Trophoblast cell (in vitro differentiated cells and primary cell): ENCODE results near the gene ZNF609.
A peak's percentile ranks its signal among the peaks of the same experiment; 100 is the strongest.

Experiments used
- DNase-seq, 2 donors: peaks; one replicate each; pipeline ENCODE4 v3.0.0-alpha.2; 2016
- H2AFZ ChIP-seq: 2 replicates; pipeline ENCODE4 v1.6.1; 2013; ENCODE audit warnings: low read length, moderate library complexity, mild to moderate bottlenecking; ENCODE audit not compliant: insufficient read depth, poor library complexity
- H2AK5ac ChIP-seq: 2 replicates; pipeline ENCODE4 v1.6.1; 2013; ENCODE audit warnings: mild to moderate bottlenecking, low read length
- H2BK120ac ChIP-seq: 2 replicates; pipeline ENCODE4 v1.6.1; 2013; ENCODE audit warnings: low read length, mild to moderate bottlenecking, moderate library complexity; ENCODE audit not compliant: insufficient read depth, poor library complexity
- H2BK12ac ChIP-seq: 2 replicates; pipeline ENCODE4 v1.6.1; 2013; ENCODE audit warnings: mild to moderate bottlenecking, low read length, moderate library complexity
- H2BK5ac ChIP-seq: 2 replicates; pipeline ENCODE4 v1.6.1; 2013; ENCODE audit warnings: low read length, low read depth, moderate library complexity, mild to moderate bottlenecking; ENCODE audit not compliant: poor library complexity
- H3K14ac ChIP-seq: 2 replicates; pipeline ENCODE4 v1.6.1; 2013; ENCODE audit warnings: mild to moderate bottlenecking, low read length
- H3K18ac ChIP-seq: 2 replicates; pipeline ENCODE4 v1.6.1; 2013; ENCODE audit warnings: mild to moderate bottlenecking, low read length
- H3K23ac ChIP-seq: 2 replicates; pipeline ENCODE4 v1.6.1; 2013; ENCODE audit warnings: low read length
- H3K27ac ChIP-seq: 2 replicates; pipeline ENCODE4 v1.5.1; 2013; ENCODE audit warnings: low read depth, mild to moderate bottlenecking, inconsistent platforms, low read length, moderate library complexity
- H3K27me3 ChIP-seq: 2 replicates; pipeline ENCODE4 v1.6.1; 2013; ENCODE audit warnings: inconsistent platforms, mild to moderate bottlenecking, low read length, moderate library complexity; ENCODE audit not compliant: insufficient read depth
- H3K36me3 ChIP-seq, 2 experiments: 1 replicate in 1 of 2; 2 replicates in 1 of 2; pipeline ENCODE4 v1.6.1; 2013; ENCODE audit warnings: low read length in 2 of 2, mild to moderate bottlenecking in 2 of 2, moderate library complexity in 1 of 2; ENCODE audit not compliant: insufficient read depth in 2 of 2, control insufficient read depth in 1 of 2
- H3K4ac ChIP-seq: 2 replicates; pipeline ENCODE4 v1.6.1; 2013; ENCODE audit warnings: low read depth, mild to moderate bottlenecking, low read length, moderate library complexity
- H3K4me1 ChIP-seq, 2 experiments: 1 replicate in 1 of 2; 2 replicates in 1 of 2; pipeline ENCODE4 v1.6.1; 2013; ENCODE audit warnings: low read length in 2 of 2, mild to moderate bottlenecking in 2 of 2, moderate library complexity in 1 of 2; ENCODE audit not compliant: insufficient read depth in 2 of 2, control insufficient read depth in 1 of 2
- H3K4me2 ChIP-seq: 2 replicates; pipeline ENCODE4 v1.6.1; 2013; ENCODE audit warnings: inconsistent platforms, mild to moderate bottlenecking, low read length, moderate library complexity
- H3K4me3 ChIP-seq: 2 replicates; pipeline ENCODE4 v1.5.1; 2013; ENCODE audit warnings: mild to moderate bottlenecking, low read depth, low read length, inconsistent platforms
- H3K79me1 ChIP-seq: one replicate; pipeline ENCODE4 v1.6.1; 2013; ENCODE audit warnings: low read length
- H3K79me2 ChIP-seq: 2 replicates; pipeline ENCODE4 v1.6.1; 2013; ENCODE audit warnings: low read length, mild to moderate bottlenecking; ENCODE audit not compliant: control insufficient read depth, insufficient read depth, poor library complexity
- H3K9ac ChIP-seq: 2 replicates; pipeline ENCODE4 v1.6.1; 2013; ENCODE audit warnings: mild to moderate bottlenecking, low read length
- H3K9me3 ChIP-seq: 2 replicates; pipeline ENCODE4 v1.6.1; 2013; ENCODE audit warnings: low read depth, mild to moderate bottlenecking, control low read depth, inconsistent platforms, low read length; ENCODE audit not compliant: insufficient read depth
- H4K12ac ChIP-seq: 2 replicates; pipeline ENCODE4 v1.6.1; 2013; ENCODE audit warnings: low read depth, mild to moderate bottlenecking, low read length, moderate library complexity
- H4K8ac ChIP-seq: 2 replicates; pipeline ENCODE4 v1.6.1; 2013; ENCODE audit warnings: low read depth, mild to moderate bottlenecking, low read length, moderate library complexity
- H4K91ac ChIP-seq: one replicate; pipeline ENCODE4 v1.6.1; 2013; ENCODE audit warnings: low read depth, mild to moderate bottlenecking, low read length, moderate library complexity
- WGBS: extraction: QIAGEN DNeasy Blood & Tissue Kit; methylation state at CpG from one replicate; pipeline ENCODE4 v1.1.7; 2013; ENCODE audit warnings: missing lambda C conversion rate; ENCODE audit not compliant: insufficient read length, insufficient coverage; ENCODE audit errors: extremely low coverage; 5-methylcytosine and 5-hydroxymethylcytosine counted together

Gene ZNF609

DNA sequence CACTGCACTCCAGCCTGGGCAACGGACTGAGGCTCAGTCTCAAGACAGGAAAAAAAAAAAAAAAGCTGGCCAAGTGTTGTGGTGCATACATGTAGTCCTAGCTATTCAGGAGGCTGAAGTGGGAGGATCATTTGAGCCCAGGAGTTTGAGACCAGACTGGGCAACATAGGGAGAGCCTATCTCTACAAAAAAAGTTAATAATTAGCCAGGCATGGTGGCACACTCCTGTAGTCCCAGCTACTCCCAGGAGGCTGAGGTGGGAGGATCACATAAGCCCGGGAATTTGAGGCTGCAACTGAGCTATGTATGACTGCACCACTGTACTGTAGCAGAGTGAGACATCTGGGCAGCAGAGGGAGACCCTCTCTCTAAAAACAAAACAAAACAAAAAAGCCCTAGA is 256.1 kb downstream of the ZNF609 start:
- no peak overlapping the region for H3K4ac ChIP-seq
- no peak overlapping the region for H4K8ac ChIP-seq
- H2BK120ac ChIP-seq: no peak overlapping the region
- H3K27ac ChIP-seq: no peak overlapping the region
- no peaks in the 10 kb centered on the region for H3K27me3 ChIP-seq
- no peak overlapping the region for H3K18ac ChIP-seq
- DNase-seq: no peak
- peaks cover 9 to 15% of the 10 kb centered on the region in 2 experiments for H3K36me3 ChIP-seq
- H3K4me1 ChIP-seq: no peaks in the 10 kb centered on the region
- H3K79me1 ChIP-seq: no peaks in the 10 kb centered on the region
- no peak overlapping the region for H2BK5ac ChIP-seq
- H4K91ac ChIP-seq: no peak overlapping the region
- H2AFZ ChIP-seq: no peak overlapping the region
- H3K4me2 ChIP-seq: no peak overlapping the region
- H3K9me3 ChIP-seq: no peaks in the 10 kb centered on the region
- no CpG with 5 or more reads among the region's 2 CpGs for WGBS
- no peak overlapping the region for H3K23ac ChIP-seq
- H3K9ac ChIP-seq: no peak overlapping the region
- H3K14ac ChIP-seq: no peak overlapping the region
- no peak overlapping the region for H2AK5ac ChIP-seq
- H3K4me3 ChIP-seq: no peak overlapping the region
- H4K12ac ChIP-seq: no peak overlapping the region
- H2BK12ac ChIP-seq: no peak overlapping the region
- no peaks in the 10 kb centered on the region for H3K79me2 ChIP-seq

DNA sequence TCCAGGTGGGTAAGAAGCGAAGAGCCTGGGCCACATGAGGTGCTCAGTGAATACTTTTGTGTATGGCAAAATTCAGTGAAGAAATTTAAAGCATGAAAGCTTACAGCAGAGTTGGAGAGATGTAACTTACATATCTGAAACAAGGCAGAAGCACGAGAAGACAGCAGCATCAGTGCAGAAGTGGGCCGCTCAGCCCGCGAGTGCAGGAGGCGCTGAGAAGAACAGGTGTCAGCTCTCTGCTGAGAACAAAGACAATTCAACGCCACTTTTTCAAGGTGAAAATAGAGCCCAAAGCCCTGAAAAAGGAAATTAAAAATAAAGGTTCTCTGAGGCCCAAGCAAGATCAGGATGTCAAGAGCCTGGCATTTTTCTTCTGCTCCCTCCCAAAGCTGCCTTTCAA is 256.8 kb downstream of the ZNF609 start:
- no peak overlapping the region for H2BK12ac ChIP-seq
- H2AK5ac ChIP-seq: no peak overlapping the region
- H3K4me2 ChIP-seq: no peak overlapping the region
- no peak overlapping the region for H3K18ac ChIP-seq
- H4K91ac ChIP-seq: no peak overlapping the region
- no peak overlapping the region for H3K23ac ChIP-seq
- WGBS: no CpG with 5 or more reads among the region's 7 CpGs
- no peaks in the 10 kb centered on the region for H3K27me3 ChIP-seq
- H3K27ac ChIP-seq: no peak overlapping the region
- H3K36me3 ChIP-seq: peaks cover 9 to 15% of the 10 kb centered on the region in 2 experiments
- no peak overlapping the region for H3K4ac ChIP-seq
- H3K14ac ChIP-seq: no peak overlapping the region
- H2BK5ac ChIP-seq: no peak overlapping the region
- no peak overlapping the region for H4K12ac ChIP-seq
- no peak for DNase-seq
- H3K79me1 ChIP-seq: no peaks in the 10 kb centered on the region
- H4K8ac ChIP-seq: no peak overlapping the region
- H3K9me3 ChIP-seq: no peaks in the 10 kb centered on the region
- no peak overlapping the region for H2BK120ac ChIP-seq
- no peaks in the 10 kb centered on the region for H3K79me2 ChIP-seq
- no peaks in the 10 kb centered on the region for H3K4me1 ChIP-seq
- H3K4me3 ChIP-seq: no peak overlapping the region
- H2AFZ ChIP-seq: no peak overlapping the region
- no peak overlapping the region for H3K9ac ChIP-seq

DNA sequence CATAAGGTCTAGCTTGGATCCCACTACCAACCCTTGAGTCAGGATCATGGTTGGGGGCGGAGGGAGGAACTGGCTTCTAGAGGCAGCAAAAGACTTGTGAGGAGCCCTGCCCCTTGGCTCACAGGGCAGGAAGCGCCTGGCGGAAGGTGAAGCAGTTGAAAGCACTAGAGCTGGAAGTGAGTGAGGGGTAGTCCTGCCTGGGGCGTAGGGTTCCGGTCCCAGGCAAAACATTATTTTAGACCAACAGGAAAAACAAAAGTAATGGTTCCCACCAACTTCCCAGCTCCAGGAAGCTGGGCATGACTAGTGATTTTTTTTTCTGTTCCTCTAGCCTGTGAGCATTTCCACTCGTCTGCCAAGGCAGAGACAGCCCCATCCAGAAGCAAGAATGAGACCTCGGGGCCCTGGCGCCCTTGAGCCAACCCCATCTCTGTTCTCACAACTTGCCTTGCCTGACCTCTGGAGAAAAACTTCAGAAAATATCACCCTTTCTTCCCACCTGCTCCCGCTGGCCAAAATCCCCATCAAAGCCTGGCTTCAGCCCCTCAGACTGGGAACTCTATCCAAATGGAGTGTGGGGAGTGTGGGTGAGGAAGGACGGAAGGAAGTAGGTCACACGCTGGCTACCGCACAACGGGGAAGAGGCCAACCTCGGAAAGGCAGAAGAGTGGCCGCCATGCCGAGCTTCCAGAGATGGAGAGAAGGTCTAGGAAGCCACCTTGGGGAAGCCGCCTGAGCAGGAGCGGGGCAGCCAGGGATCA is 257.5 kb downstream of the ZNF609 start:
- Histone ChIP-seq H3K23ac (no peak overlapping the region), H2BK12ac (no peak overlapping the region), H2BK5ac (no peak overlapping the region), H3K4ac (no peak overlapping the region), H4K8ac (no peak overlapping the region), H3K27me3 (no peaks in the 10 kb centered on the region), H3K4me1 (no peaks in the 10 kb centered on the region), H3K36me3 (peaks cover 9 to 13% of the 10 kb centered on the region in 2 experiments), H3K4me3 (no peak overlapping the region), H3K79me1 (no peaks in the 10 kb centered on the region), H3K14ac (no peak overlapping the region), H2AFZ (no peak overlapping the region), H3K27ac (no peak overlapping the region), H3K4me2 (no peak overlapping the region), H4K12ac (no peak overlapping the region), H3K18ac (no peak overlapping the region), H2AK5ac (no peak overlapping the region), H4K91ac (no peak overlapping the region), H3K9me3 (no peaks in the 10 kb centered on the region), H2BK120ac (no peak overlapping the region), H3K9ac (no peak overlapping the region), H3K79me2 (no peaks in the 10 kb centered on the region)
- DNase-seq: no peak
- WGBS: no CpG with 5 or more reads among the region's 18 CpGs

DNA sequence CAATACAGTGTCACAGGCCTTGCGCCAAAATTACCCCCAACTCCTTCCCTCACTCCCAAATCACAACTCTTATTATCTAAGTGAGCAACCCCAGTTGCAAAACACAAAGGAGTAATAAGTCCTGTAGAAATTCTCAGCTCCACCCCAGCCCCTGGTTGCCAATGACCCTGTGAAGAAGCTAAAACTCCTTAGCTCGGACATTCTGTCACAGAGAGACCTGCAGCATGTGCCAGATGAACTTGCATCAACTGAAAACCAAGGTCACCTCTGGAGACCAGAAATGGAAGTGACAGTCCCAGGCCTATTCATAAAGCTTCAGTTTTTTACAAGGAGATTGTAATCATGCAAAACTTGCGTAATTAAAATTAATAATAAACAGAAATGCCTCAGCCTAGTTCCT is 259.8 kb downstream of the ZNF609 start:
- Histone ChIP-seq H3K9me3 (no peaks in the 10 kb centered on the region), H3K14ac (no peak overlapping the region), H3K23ac (no peak overlapping the region), H4K91ac (no peak overlapping the region), H3K4me1 (no peaks in the 10 kb centered on the region), H2BK12ac (no peak overlapping the region), H2AK5ac (no peak overlapping the region), H3K4me3 (no peak overlapping the region), H3K18ac (no peak overlapping the region), H3K79me2 (no peaks in the 10 kb centered on the region), H3K79me1 (no peaks in the 10 kb centered on the region), H4K12ac (no peak overlapping the region), H2AFZ (no peak overlapping the region), H3K4ac (no peak overlapping the region), H3K9ac (peak overlapping the region; percentile 61), H3K36me3 (peaks cover 6 to 15% of the 10 kb centered on the region in 2 experiments), H2BK5ac (no peak overlapping the region), H4K8ac (no peak overlapping the region), H2BK120ac (no peak overlapping the region), H3K27me3 (no peaks in the 10 kb centered on the region), H3K27ac (no peak overlapping the region), H3K4me2 (no peak overlapping the region)
- WGBS: no CpG with 5 or more reads among the region's 3 CpGs
- DNase-seq: no peak
